GM23338 (cell line): ENCODE results near the gene PKDCC. TPM values are rescaled to one million over a fixed set of nuclear protein-coding genes. Genes with fewer than 3 reads are reported as not detected.

Experiments
- ATAC-seq: fragments of 200-7000 bp; cut with Tn5 transposase; 3 replicates; pipeline ENCODE4 v1.9.1; 2020
- DNase-seq: peaks from one replicate; pipeline ENCODE4 v3.0.0-alpha.2; 2015; ENCODE audit warnings: low spot score
- H2AFZ ChIP-seq: fragments of 200-600 bp; sonication (generic); 2 replicates; pipeline ENCODE4 v1.8.0; 2016; ENCODE audit warnings: antibody characterized with exemption, mild to moderate bottlenecking, moderate library complexity
- H3F3A ChIP-seq: fragments of 200-600 bp; sonication (generic); replicated peaks from 2 replicates; pipeline ENCODE4 v1.8.0; 2017; ENCODE audit warnings: antibody characterized with exemption, mixed run types, low read depth
- H3K27ac ChIP-seq: fragments of 200-600 bp; sonication (generic); 2 replicates; pipeline ENCODE4 v1.6.1; 2016; ENCODE audit warnings: low read depth
- H3K27me3 ChIP-seq: fragments of 200-600 bp; sonication (generic); 2 replicates; pipeline ENCODE4 v1.8.0; 2016; ENCODE audit warnings: mild to moderate bottlenecking, mixed run types, moderate library complexity; ENCODE audit not compliant: insufficient read depth
- H3K36me3 ChIP-seq: fragments of 200-600 bp; sonication (generic); 2 replicates; pipeline ENCODE4 v1.8.0; 2016; ENCODE audit warnings: mild to moderate bottlenecking; ENCODE audit not compliant: insufficient read depth
- H3K4me1 ChIP-seq: fragments of 200-600 bp; sonication (generic); 2 replicates; pipeline ENCODE4 v1.8.0; 2016; ENCODE audit warnings: mild to moderate bottlenecking, moderate library complexity; ENCODE audit not compliant: insufficient read depth
- H3K4me2 ChIP-seq: fragments of 200-600 bp; sonication (generic); 2 replicates; pipeline ENCODE4 v1.7.1; 2017; ENCODE audit warnings: mixed run types
- H3K4me3 ChIP-seq: fragments of 200-600 bp; sonication (generic); 2 replicates; pipeline ENCODE4 v1.6.1; 2016; ENCODE audit warnings: mixed run types
- H3K79me2 ChIP-seq: fragments of 200-600 bp; sonication (generic); replicated peaks from 2 replicates; pipeline ENCODE4 v1.8.0; 2017; ENCODE audit warnings: mild to moderate bottlenecking; ENCODE audit not compliant: insufficient read depth
- H3K9me2 ChIP-seq: fragments of 200-600 bp; sonication (generic); 2 replicates; pipeline ENCODE4 v1.8.0; 2017; ENCODE audit not compliant: insufficient read depth
- H4K20me1 ChIP-seq: fragments of 200-600 bp; sonication (generic); replicated peaks from 2 replicates; pipeline ENCODE4 v1.8.0; 2017; ENCODE audit warnings: mild to moderate bottlenecking; ENCODE audit not compliant: insufficient read depth
- H3K27ac Mint-ChIP-seq: 2 replicates; pipeline ENCODE4 v1.8.0; 2020; ENCODE audit warnings: inconsistent platforms, mild to moderate bottlenecking, moderate library complexity, mixed read lengths
- H3K27me3 Mint-ChIP-seq: 3 replicates; pipeline ENCODE4 v1.8.0; 2022; ENCODE audit warnings: low read depth, mild to moderate bottlenecking, moderate library complexity, mixed read lengths, inconsistent platforms; ENCODE audit not compliant: insufficient read depth, poor library complexity
- H3K36me3 Mint-ChIP-seq: 3 replicates; pipeline ENCODE4 v1.8.0; 2021; ENCODE audit warnings: low read depth, mild to moderate bottlenecking, inconsistent platforms, moderate library complexity, mixed read lengths
- H3K4me1 Mint-ChIP-seq: 3 replicates; pipeline ENCODE4 v1.8.0; 2020; ENCODE audit warnings: mild to moderate bottlenecking, inconsistent platforms, mixed read lengths
- H3K4me3 Mint-ChIP-seq: 3 replicates; pipeline ENCODE4 v1.8.0; 2021; ENCODE audit warnings: moderate library complexity, mild to moderate bottlenecking, inconsistent platforms, mixed read lengths
- H3K9me3 Mint-ChIP-seq: 3 replicates; pipeline ENCODE4 v1.8.0; 2020; ENCODE audit warnings: moderate library complexity, mild to moderate bottlenecking, inconsistent platforms, mixed read lengths
- CREB1 ChIP-seq: fragments of 250-450 bp; sonication (Bioruptor Pico); IDR thresholded peaks from 2 replicates; pipeline ENCODE4 v1.5.0; 2020; ENCODE audit warnings: low read depth, mild to moderate bottlenecking, moderate library complexity
- JUNB ChIP-seq: IDR thresholded peaks from one replicate; pipeline ENCODE4 v1.6.1; 2016; ENCODE audit warnings: antibody characterized with exemption; ENCODE audit not compliant: unreplicated experiment
- NANOG ChIP-seq: IDR thresholded peaks from 2 replicates; pipeline ENCODE4 v1.6.1; 2016; ENCODE audit warnings: antibody characterized with exemption, borderline replicate concordance
- POLR2AphosphoS5 ChIP-seq: IDR thresholded peaks from 2 replicates; pipeline ENCODE4 v1.6.1; 2016; ENCODE audit warnings: antibody characterized with exemption, low read depth
- ZNF331 ChIP-seq: fragments of 250-450 bp; sonication (Bioruptor Pico); IDR thresholded peaks from 2 replicates; pipeline ENCODE4 v1.5.0; 2020; ENCODE audit warnings: low read depth, mild to moderate bottlenecking, moderate library complexity
- long read RNA-seq: library from polyadenylated mRNA; unstranded; transcript quantifications from one replicate; pipeline ENCODE4 v2.0.0, GENCODE V29; 2020; ENCODE audit not compliant: unreplicated experiment
- polyA plus RNA-seq: library from polyadenylated mRNA; unstranded; fragments of >200 nt; fragmentation: Nextera tagmentation; extraction: Ambion mirVana; gene quantifications from 2 replicates; pipeline ENCODE4 v1.2.1, GENCODE V29; 2016
- total RNA-seq: library from RNA; depleted of rRNA; stranded (reverse); fragments of >200 nt; shearing (Covaris generic); gene quantifications from 2 replicates; pipeline ENCODE4 v1.2.3, GENCODE V29; 2014; rRNA removed
- TF ChIP-seq, protein P1 (sequence below): fragments of 250-450 bp; sonication (Bioruptor Pico); IDR thresholded peaks from 2 replicates; pipeline ENCODE4 v1.5.0; 2020; ENCODE audit warnings: mild to moderate bottlenecking, moderate library complexity
- TF ChIP-seq, protein P2 (sequence below): IDR thresholded peaks from one replicate; pipeline ENCODE4 v1.6.1; 2018; ENCODE audit warnings: antibody characterized with exemption; ENCODE audit not compliant: unreplicated experiment

The PKDCC gene, protein sequence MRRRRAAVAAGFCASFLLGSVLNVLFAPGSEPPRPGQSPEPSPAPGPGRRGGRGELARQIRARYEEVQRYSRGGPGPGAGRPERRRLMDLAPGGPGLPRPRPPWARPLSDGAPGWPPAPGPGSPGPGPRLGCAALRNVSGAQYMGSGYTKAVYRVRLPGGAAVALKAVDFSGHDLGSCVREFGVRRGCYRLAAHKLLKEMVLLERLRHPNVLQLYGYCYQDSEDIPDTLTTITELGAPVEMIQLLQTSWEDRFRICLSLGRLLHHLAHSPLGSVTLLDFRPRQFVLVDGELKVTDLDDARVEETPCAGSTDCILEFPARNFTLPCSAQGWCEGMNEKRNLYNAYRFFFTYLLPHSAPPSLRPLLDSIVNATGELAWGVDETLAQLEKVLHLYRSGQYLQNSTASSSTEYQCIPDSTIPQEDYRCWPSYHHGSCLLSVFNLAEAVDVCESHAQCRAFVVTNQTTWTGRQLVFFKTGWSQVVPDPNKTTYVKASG
- 32.8 and 44.8 TPM in 2 replicates for total RNA-seq
- polyA plus RNA-seq, result 7.0 and 9.3 TPM in 2 replicates
- long read RNA-seq, partial matches to known transcripts, result 1 of 3 reads
- long read RNA-seq, other reads (novel, unspliced or antisense), result 2 of 3 reads

DNA sequence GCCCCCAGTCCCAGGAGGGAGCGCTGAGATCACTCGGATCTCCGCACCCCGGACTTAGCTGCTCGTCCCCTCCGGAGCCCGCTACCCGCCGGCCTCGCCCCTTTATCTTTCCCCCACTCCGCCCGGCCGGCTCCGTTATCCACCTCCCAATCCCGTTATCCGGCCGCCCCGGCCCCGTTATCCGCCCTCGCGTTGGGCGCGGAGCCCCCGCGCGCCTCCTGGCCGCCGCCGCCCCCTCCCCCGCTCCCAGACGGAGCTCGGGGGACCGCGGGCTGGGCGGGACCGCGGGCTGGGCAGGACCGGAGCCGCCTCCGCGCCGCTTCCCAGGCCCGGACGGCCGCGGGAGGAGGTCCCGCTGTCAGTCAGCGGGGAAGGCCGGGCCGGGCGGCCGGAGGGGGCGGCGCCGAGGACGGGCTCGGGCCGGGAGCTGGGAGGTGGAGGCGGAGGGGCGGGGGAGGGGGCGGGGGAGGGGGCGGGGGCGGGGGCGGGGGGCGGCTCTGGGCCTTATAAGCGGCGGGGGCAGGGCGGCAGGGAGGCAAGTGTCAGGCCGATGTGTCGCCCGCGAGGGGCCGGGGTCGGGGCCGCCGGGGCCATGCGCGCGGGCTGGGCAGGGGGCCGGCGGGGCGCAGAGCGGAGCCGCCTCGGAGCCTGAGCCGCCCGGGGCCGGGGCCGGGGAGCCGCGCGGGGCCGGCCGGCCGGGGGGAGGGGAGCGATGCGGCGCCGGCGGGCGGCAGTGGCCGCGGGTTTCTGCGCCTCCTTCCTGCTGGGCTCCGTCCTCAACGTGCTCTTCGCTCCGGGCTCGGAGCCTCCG is at the start of gene PKDCC:
Gene PKDCC (plus strand): TSS at position 534 of the 811 bp plus-strand sequence. CDS start 179 bp downstream, at position 713.
- Histone ChIP-seq H3K9me2 (no peaks in the 10 kb centered on the region), H4K20me1 (no peaks in the 10 kb centered on the region), H3K27me3 (peaks cover 16% of the 10 kb centered on the region), H3F3A (no peaks in the 10 kb centered on the region), H3K27ac (0 out of 2 replicates have a peak within 1 kb of the TSS, but pooled peaks have one; percentile 50), H2AFZ (peak within 1 kb of the TSS; percentile 66; the same call in 1 of the 2 replicates), H3K4me1 (peaks cover 58% of the 10 kb centered on the region), H3K4me3 (peak within 1 kb of the TSS; percentile 74), H3K79me2 (peaks cover 28% of the 10 kb centered on the region), H3K4me2 (peak within 1 kb of the TSS; percentile 95), H3K36me3 (no peaks in the 10 kb centered on the region)
- Mint-ChIP-seq H3K4me3 (peak within 1 kb of the TSS; percentile 86), H3K36me3 (peaks cover 3% of the 10 kb centered on the region; the same call in 1 of the 3 replicates), H3K27ac (peak within 1 kb of the TSS; percentile 86), H3K27me3 (peaks cover 30% of the 10 kb centered on the region), H3K4me1 (peaks cover 66% of the 10 kb centered on the region), H3K9me3 (no peaks in the 10 kb centered on the region)
- TF ChIP-seq POLR2AphosphoS5, result peak; percentile 32; the same call in 1 of the 2 replicates
- no peak for TF ChIP-seq ZNF331
- TF ChIP-seq, protein P1, sequence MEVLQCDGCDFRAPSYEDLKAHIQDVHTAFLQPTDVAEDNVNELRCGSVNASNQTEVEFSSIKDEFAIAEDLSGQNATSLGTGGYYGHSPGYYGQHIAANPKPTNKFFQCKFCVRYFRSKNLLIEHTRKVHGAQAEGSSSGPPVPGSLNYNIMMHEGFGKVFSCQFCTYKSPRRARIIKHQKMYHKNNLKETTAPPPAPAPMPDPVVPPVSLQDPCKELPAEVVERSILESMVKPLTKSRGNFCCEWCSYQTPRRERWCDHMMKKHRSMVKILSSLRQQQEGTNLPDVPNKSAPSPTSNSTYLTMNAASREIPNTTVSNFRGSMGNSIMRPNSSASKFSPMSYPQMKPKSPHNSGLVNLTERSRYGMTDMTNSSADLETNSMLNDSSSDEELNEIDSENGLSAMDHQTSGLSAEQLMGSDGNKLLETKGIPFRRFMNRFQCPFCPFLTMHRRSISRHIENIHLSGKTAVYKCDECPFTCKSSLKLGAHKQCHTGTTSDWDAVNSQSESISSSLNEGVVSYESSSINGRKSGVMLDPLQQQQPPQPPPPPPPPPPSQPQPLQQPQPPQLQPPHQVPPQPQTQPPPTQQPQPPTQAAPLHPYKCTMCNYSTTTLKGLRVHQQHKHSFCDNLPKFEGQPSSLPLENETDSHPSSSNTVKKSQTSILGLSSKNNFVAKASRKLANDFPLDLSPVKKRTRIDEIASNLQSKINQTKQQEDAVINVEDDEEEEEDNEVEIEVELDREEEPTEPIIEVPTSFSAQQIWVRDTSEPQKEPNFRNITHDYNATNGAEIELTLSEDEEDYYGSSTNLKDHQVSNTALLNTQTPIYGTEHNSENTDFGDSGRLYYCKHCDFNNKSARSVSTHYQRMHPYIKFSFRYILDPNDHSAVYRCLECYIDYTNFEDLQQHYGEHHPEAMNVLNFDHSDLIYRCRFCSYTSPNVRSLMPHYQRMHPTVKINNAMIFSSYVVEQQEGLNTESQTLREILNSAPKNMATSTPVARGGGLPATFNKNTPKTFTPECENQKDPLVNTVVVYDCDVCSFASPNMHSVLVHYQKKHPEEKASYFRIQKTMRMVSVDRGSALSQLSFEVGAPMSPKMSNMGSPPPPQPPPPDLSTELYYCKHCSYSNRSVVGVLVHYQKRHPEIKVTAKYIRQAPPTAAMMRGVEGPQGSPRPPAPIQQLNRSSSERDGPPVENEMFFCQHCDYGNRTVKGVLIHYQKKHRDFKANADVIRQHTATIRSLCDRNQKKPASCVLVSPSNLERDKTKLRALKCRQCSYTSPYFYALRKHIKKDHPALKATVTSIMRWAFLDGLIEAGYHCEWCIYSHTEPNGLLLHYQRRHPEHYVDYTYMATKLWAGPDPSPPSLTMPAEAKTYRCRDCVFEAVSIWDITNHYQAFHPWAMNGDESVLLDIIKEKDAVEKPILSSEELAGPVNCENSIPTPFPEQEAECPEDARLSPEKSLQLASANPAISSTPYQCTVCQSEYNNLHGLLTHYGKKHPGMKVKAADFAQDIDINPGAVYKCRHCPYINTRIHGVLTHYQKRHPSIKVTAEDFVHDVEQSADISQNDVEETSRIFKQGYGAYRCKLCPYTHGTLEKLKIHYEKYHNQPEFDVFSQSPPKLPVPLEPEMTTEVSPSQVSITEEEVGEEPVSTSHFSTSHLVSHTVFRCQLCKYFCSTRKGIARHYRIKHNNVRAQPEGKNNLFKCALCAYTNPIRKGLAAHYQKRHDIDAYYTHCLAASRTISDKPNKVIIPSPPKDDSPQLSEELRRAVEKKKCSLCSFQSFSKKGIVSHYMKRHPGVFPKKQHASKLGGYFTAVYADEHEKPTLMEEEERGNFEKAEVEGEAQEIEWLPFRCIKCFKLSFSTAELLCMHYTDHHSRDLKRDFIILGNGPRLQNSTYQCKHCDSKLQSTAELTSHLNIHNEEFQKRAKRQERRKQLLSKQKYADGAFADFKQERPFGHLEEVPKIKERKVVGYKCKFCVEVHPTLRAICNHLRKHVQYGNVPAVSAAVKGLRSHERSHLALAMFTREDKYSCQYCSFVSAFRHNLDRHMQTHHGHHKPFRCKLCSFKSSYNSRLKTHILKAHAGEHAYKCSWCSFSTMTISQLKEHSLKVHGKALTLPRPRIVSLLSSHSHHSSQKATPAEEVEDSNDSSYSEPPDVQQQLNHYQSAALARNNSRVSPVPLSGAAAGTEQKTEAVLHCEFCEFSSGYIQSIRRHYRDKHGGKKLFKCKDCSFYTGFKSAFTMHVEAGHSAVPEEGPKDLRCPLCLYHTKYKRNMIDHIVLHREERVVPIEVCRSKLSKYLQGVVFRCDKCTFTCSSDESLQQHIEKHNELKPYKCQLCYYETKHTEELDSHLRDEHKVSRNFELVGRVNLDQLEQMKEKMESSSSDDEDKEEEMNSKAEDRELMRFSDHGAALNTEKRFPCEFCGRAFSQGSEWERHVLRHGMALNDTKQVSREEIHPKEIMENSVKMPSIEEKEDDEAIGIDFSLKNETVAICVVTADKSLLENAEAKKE (CRISPR knock-in tag), result no peak
- no peak for TF ChIP-seq NANOG
- TF ChIP-seq CREB1 (CRISPR knock-in tag), result no peak
- TF ChIP-seq, protein P2, sequence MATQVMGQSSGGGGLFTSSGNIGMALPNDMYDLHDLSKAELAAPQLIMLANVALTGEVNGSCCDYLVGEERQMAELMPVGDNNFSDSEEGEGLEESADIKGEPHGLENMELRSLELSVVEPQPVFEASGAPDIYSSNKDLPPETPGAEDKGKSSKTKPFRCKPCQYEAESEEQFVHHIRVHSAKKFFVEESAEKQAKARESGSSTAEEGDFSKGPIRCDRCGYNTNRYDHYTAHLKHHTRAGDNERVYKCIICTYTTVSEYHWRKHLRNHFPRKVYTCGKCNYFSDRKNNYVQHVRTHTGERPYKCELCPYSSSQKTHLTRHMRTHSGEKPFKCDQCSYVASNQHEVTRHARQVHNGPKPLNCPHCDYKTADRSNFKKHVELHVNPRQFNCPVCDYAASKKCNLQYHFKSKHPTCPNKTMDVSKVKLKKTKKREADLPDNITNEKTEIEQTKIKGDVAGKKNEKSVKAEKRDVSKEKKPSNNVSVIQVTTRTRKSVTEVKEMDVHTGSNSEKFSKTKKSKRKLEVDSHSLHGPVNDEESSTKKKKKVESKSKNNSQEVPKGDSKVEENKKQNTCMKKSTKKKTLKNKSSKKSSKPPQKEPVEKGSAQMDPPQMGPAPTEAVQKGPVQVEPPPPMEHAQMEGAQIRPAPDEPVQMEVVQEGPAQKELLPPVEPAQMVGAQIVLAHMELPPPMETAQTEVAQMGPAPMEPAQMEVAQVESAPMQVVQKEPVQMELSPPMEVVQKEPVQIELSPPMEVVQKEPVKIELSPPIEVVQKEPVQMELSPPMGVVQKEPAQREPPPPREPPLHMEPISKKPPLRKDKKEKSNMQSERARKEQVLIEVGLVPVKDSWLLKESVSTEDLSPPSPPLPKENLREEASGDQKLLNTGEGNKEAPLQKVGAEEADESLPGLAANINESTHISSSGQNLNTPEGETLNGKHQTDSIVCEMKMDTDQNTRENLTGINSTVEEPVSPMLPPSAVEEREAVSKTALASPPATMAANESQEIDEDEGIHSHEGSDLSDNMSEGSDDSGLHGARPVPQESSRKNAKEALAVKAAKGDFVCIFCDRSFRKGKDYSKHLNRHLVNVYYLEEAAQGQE, result no peak
- TF ChIP-seq JUNB, result no peak
- DNase-seq (peak; percentile 86), ATAC-seq (peak; percentile 52)
